Measurements from ENCODE around the gene ANO2.

Gene ANO2

GRCh38 chr12:5964913-5965900 is 20.1 kb upstream of the ANO2 start:
- no peak for DNase-seq

- DNase-seq, result no peak
These were observed 18.5 kb upstream of the ANO2 start for GRCh38 chr12:5963515-5963914.

GRCh38 chr12:5960783-5961182 is 15.7 kb upstream of the ANO2 start:
- DNase-seq, result no peak

- DNase-seq, result no peak
These were observed 11.9 kb upstream of the ANO2 start for GRCh38 chr12:5956987-5957386.

GRCh38 chr12:5954661-5955060 is 9.6 kb upstream of the ANO2 start:
- no peak for DNase-seq

- DNase-seq, result no peak
These were observed 9.0 kb upstream of the ANO2 start for GRCh38 chr12:5953835-5954586.

- no peak for DNase-seq
These were observed 7.0 kb upstream of the ANO2 start for GRCh38 chr12:5952031-5952430.

- no peak for DNase-seq
These were observed 3.6 kb upstream of the ANO2 start for GRCh38 chr12:5948696-5949095.

- DNase-seq, result no peak
These were observed 1.9 kb upstream of the ANO2 start for GRCh38 chr12:5947006-5947405.

- DNase-seq, result no peak
These were observed 1.3 kb upstream of the ANO2 start for GRCh38 chr12:5946388-5946787.

- DNase-seq, result no peak
These were observed 380 bp downstream of the ANO2 start for GRCh38 chr12:5944688-5945070.

- no peak for DNase-seq
These were observed 1.0 kb downstream of the ANO2 start for GRCh38 chr12:5944053-5944452.

- DNase-seq, result no peak
These were observed 3.2 kb downstream of the ANO2 start for GRCh38 chr12:5941907-5942306.

- DNase-seq, result no peak
These were observed 17.1 kb downstream of the ANO2 start for GRCh38 chr12:5927732-5928516.

GRCh38 chr12:5925646-5926045 is 19.4 kb downstream of the ANO2 start:
- no peak for DNase-seq

- DNase-seq, result no peak
These were observed 20.7 kb downstream of the ANO2 start for GRCh38 chr12:5924342-5924741.

- DNase-seq, result no peak
These were observed 21.3 kb downstream of the ANO2 start for GRCh38 chr12:5923751-5924150.

- DNase-seq, result no peak
These were observed 21.9 kb downstream of the ANO2 start for GRCh38 chr12:5923043-5923605.

GRCh38 chr12:5921966-5922899 is 22.8 kb downstream of the ANO2 start:
- no peak for DNase-seq

- no peak for DNase-seq
These were observed 23.8 kb downstream of the ANO2 start for GRCh38 chr12:5921027-5921909.

All from stimulated activated CD8-positive, alpha-beta memory T cell treated with anti-CD3 and anti-CD28 coated beads, Interleukin-4, amount 100 ng/mL, for 48 hours (primary cell).